ENCODE measurements around the gene TUBGCP3. TPM values are rescaled to one million over a fixed set of nuclear protein-coding genes. Genes with fewer than 3 reads are reported as not detected.

The TUBGCP3 gene
- total and polyA plus RNA-seq, 2 donors (not counting 1 experiment from before 2014, with no cell fraction given) = 30.6 to 65.1 TPM

- Histone ChIP-seq H2AFZ (ENCODE audit: insufficient read depth, low read depth, low read length, poor library complexity, severe bottlenecking) (no peak overlapping the region), H3K36me3 (replicated peaks in 1 of 2; ENCODE audit: control extremely low read depth in 1 of 2, control insufficient read depth in 1 of 2, extremely low read depth in 1 of 2, insufficient read depth in 2 of 2, low read length in 1 of 2) (no peaks in the 10 kb centered on the region)
- DNase-seq = no peak
These were observed 35.2 kb upstream of the TUBGCP3 start for GRCh38 chr13:112623051-112623711.

More at GRCh38 chr13:112623051-112623711, 35.2 kb upstream of the TUBGCP3 start:
- Histone ChIP-seq H3K27me3 (replicated peaks in 1 of 4; ENCODE audit: control extremely low read depth in 1 of 4, control insufficient read depth in 3 of 4, insufficient read depth in 4 of 4, low read length in 3 of 4) (peaks cover 0 to 7% (median 0%) of the 10 kb centered on the region in 4 experiments), H3K9ac (ENCODE audit: low read length) (no peak overlapping the region), H3K9me3 (ENCODE audit: control extremely low read depth in 1 of 3, control insufficient read depth in 2 of 3, insufficient read depth in 1 of 3, low read length in 2 of 3) (no peaks in the 10 kb centered on the region), H3K79me2 (ENCODE audit: control insufficient read depth, insufficient read depth, low read length) (no peaks in the 10 kb centered on the region), H3K4me3 (ENCODE audit: control extremely low read depth in 1 of 5, extremely low read depth in 1 of 5, insufficient read depth in 1 of 5, low read depth in 2 of 5, low read length in 4 of 5) (no peak overlapping the region), H3K4me2 (replicated peaks; ENCODE audit: low read depth, low read length, poor library complexity, severe bottlenecking) (no peak overlapping the region), H3K4me1 (ENCODE audit: control insufficient read depth in 2 of 2, insufficient read depth in 2 of 2, low read length in 2 of 2) (peaks cover 10 to 18% of the 10 kb centered on the region in 2 donors), H4K20me1 (ENCODE audit: control insufficient read depth, insufficient read depth, low read length, poor library complexity, severe bottlenecking) (no peaks in the 10 kb centered on the region), H3K27ac (ENCODE audit: low read length in 2 of 2) (no peak overlapping the region)
- TF ChIP-seq CTCF (IDR thresholded peaks at IDR 0.05) (no peak), EZH2 (IDR thresholded peaks at IDR 0.05; ENCODE audit: borderline replicate concordance, insufficient read depth, low read depth, low read length, poor library complexity, severe bottlenecking) (no peak)
- POLR2A ChIA-PET = no interaction called here
- no peak for ATAC-seq (ENCODE audit: low read depth)
- no peak overlapping the region for H3K4me3 Mint-ChIP-seq
- intact Hi-C loops (cut with micrococcal nuclease) = no loop called here
- WGBS (ENCODE audit: insufficient coverage) = 91% methylated on average over 17 of the region's 17 CpGs
- H3K27me3 Mint-ChIP-seq = peaks cover 20% of the 10 kb centered on the region
- peaks cover 10% of the 10 kb centered on the region for H3K4me1 Mint-ChIP-seq
- H3K9me3 Mint-ChIP-seq (ENCODE audit: insufficient read depth) = no peaks in the 10 kb centered on the region
- CTCF ChIA-PET = no interaction called here
- H3K27ac Mint-ChIP-seq = no peak overlapping the region

Data from B cell (primary cell).